Naive thymus-derived CD4-positive, alpha-beta T cell (primary cell): ENCODE results near the gene UBE3B. TPM values are rescaled to one million over a fixed set of nuclear protein-coding genes. Genes with fewer than 3 reads are reported as not detected.

ENCODE experiments used
- ATAC-seq: fragments of 150-1000 bp; cut with Tn5 transposase; 2 replicates; pipeline ENCODE4 v1.10.0; 2021; ENCODE audit warnings: mild to moderate bottlenecking, moderate library complexity
- CTCF ChIA-PET: fragments of 350-600 bp; sonication (Branson Sonifier 250); formaldehyde crosslinking; loops from one replicate; lab custom pipeline; 2021; ENCODE audit warnings: antibody characterized with exemption; lab: Charles Lee
- POLR2A ChIA-PET: fragments of 350-600 bp; sonication (Branson Sonifier 250); formaldehyde crosslinking; loops from one replicate; lab custom pipeline; 2021; ENCODE audit warnings: antibody characterized with exemption, inconsistent platforms; lab: Charles Lee
- DNase-seq, 9 donors: peaks; one replicate each; pipeline versions ENCODE4 v3.0.0 to v3.0.0-alpha.2; 2020 to 2022; ENCODE audit warnings: mixed read lengths in 1 of 9
- H3K27ac ChIP-seq: one replicate; pipeline ENCODE4 v1.7.0; 2013; ENCODE audit warnings: mild to moderate bottlenecking, low read depth, low read length, moderate library complexity
- H3K27me3 ChIP-seq, 2 donors: one replicate each; pipeline ENCODE4 v1.7.0; 2013; ENCODE audit warnings: low read length in 2 of 2, mild to moderate bottlenecking in 2 of 2, moderate library complexity in 2 of 2; ENCODE audit not compliant: control insufficient read depth in 2 of 2, insufficient read depth in 2 of 2
- H3K36me3 ChIP-seq, 3 experiments: 1 replicate in 2 of 3; 2 replicates in 1 of 3; pipeline ENCODE4 v1.7.0; 2013; ENCODE audit warnings: low read length in 3 of 3, mild to moderate bottlenecking in 3 of 3, moderate library complexity in 1 of 3; ENCODE audit not compliant: insufficient read depth in 3 of 3, control insufficient read depth in 2 of 3
- H3K4me1 ChIP-seq, 2 donors: one replicate each; pipeline ENCODE4 v1.7.0; 2013; ENCODE audit warnings: low read length in 2 of 2, mild to moderate bottlenecking in 2 of 2, moderate library complexity in 1 of 2; ENCODE audit not compliant: control insufficient read depth in 2 of 2, insufficient read depth in 2 of 2
- H3K4me3 ChIP-seq: 2 replicates; pipeline ENCODE4 v1.7.0; 2013; ENCODE audit warnings: mild to moderate bottlenecking, low read length
- H3K9me3 ChIP-seq, 3 experiments: 1 replicate in 2 of 3; 2 replicates in 1 of 3; pipeline ENCODE4 v1.7.0; 2013; ENCODE audit warnings: low read length in 3 of 3; ENCODE audit not compliant: control insufficient read depth in 2 of 3
- H3K27ac Mint-ChIP-seq, 9 donors: one replicate each; pipeline ENCODE4 v1.8.0; 2020 to 2022; ENCODE audit warnings: mixed read lengths in 9 of 9, mild to moderate bottlenecking in 8 of 9, moderate library complexity in 5 of 9, inconsistent platforms in 2 of 9
- H3K27me3 Mint-ChIP-seq, 5 donors: one replicate each; pipeline ENCODE4 v1.8.0; 2021 to 2022; ENCODE audit warnings: mixed read lengths in 5 of 5, mild to moderate bottlenecking in 1 of 5
- H3K36me3 Mint-ChIP-seq, 5 donors: one replicate each; pipeline ENCODE4 v1.8.0; 2020 to 2022; ENCODE audit warnings: mixed read lengths in 5 of 5, mild to moderate bottlenecking in 3 of 5, inconsistent platforms in 1 of 5
- H3K4me1 Mint-ChIP-seq, 7 donors: one replicate each; pipeline ENCODE4 v1.8.0; 2020 to 2022; ENCODE audit warnings: mixed read lengths in 7 of 7, mild to moderate bottlenecking in 3 of 7, inconsistent platforms in 1 of 7
- H3K4me3 Mint-ChIP-seq, 10 donors: one replicate each; pipeline ENCODE4 v1.8.0; 2020 to 2022; ENCODE audit warnings: mild to moderate bottlenecking in 10 of 10, mixed read lengths in 10 of 10, moderate library complexity in 6 of 10, inconsistent platforms in 2 of 10
- H3K9me3 Mint-ChIP-seq, 11 donors: one replicate each; pipeline ENCODE4 v1.8.0; 2020 to 2022; ENCODE audit warnings: mixed read lengths in 11 of 11, mild to moderate bottlenecking in 4 of 11, inconsistent platforms in 1 of 11, moderate library complexity in 1 of 11
- intact Hi-C, 2 donors: fragments of 100-400 bp; cut with micrococcal nuclease; formaldehyde crosslinking; loops; one replicate each; pipeline ENCODE4 v1.15.1; 2023
- polyA plus RNA-seq, 2 donors: library from polyadenylated mRNA; unstranded; fragments of 300-500 nt; fragmentation: Illumina TruSeq; gene quantifications; one replicate each; pipeline ENCODE4 v1.2.3, GENCODE V29; 2021
- total RNA-seq, 6 experiments: library from RNA in 5 of 6; stranded (reverse) in 5 of 6; gene quantifications; 1 replicate in 5 of 6; 2 replicates in 1 of 6; pipeline ENCODE4 v1.2.3 and lab custom pipeline; 2021 to 2026

UBE3B gene
- total and polyA plus RNA-seq, 7 experiments from 2014 or later: 20.2 to 62.8 (median 34.9) TPM

- H3K4me3 Mint-ChIP-seq: no peak overlapping the region
- ATAC-seq (no peak), DNase-seq (no peak)
- peaks cover 18 to 60% (median 46%) of the 10 kb centered on the region in 5 donors for H3K36me3 Mint-ChIP-seq
- no peaks in the 10 kb centered on the region for H3K9me3 ChIP-seq
- intact Hi-C loops: no loop called here
- H3K4me1 Mint-ChIP-seq: peaks cover 0 to 11% (median 3%) of the 10 kb centered on the region in 7 donors
- no peak overlapping the region for H3K27ac ChIP-seq
- H3K27me3 Mint-ChIP-seq: no peaks in the 10 kb centered on the region
- peaks cover 0 to 2% (median 0%) of the 10 kb centered on the region in 11 donors for H3K9me3 Mint-ChIP-seq
- H3K36me3 ChIP-seq: peaks cover 7 to 86% (median 20%) of the 10 kb centered on the region in 3 experiments
- H3K4me3 ChIP-seq: no peak overlapping the region
- ChIA-PET POLR2A (interaction anchor here (0.8 kb wide), 1 partner anchor 12 kb away, joined by 3 read pairs; no protein-coding TSS in a partner anchor), CTCF (no interaction called here)
- H3K4me1 ChIP-seq: no peaks in the 10 kb centered on the region
- peak overlapping the region in 1 of 9 donors; percentile 38 for H3K27ac Mint-ChIP-seq
- no peaks in the 10 kb centered on the region for H3K27me3 ChIP-seq
Observed at GRCh38 chr12:109494348-109494881, 17.0 kb downstream of the UBE3B start.

DNA sequence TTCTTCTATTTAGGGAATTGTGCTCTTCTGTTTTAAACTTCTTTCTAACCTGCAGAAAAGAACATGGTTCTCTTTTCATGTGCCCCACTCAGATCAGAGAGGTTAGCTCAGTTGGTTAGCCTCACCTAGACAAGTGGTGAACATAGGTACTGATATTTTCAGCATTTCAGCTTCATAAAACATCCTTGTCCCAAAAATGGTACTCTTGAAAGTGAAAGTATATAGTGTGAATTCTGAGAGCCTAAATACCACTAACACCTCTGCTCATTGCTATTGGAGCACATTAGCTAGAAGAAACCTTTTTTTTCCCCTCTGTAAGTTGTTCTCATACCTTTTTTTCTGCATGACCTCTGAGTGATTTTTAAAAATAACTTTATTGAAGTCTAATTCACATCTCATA, 17.6 kb downstream of the UBE3B start:
- Mint-ChIP-seq H3K27ac (no peak overlapping the region), H3K4me3 (no peak overlapping the region), H3K27me3 (no peaks in the 10 kb centered on the region), H3K36me3 (peaks cover 16 to 56% (median 46%) of the 10 kb centered on the region in 5 donors), H3K9me3 (peaks cover 0 to 2% (median 0%) of the 10 kb centered on the region in 11 donors), H3K4me1 (peaks cover 0 to 11% (median 3%) of the 10 kb centered on the region in 7 donors)
- CTCF ChIA-PET: interaction anchor here (1.1 kb wide), 1 partner anchor 310 kb away, joined by 3 read pairs; no protein-coding TSS in a partner anchor
- H3K36me3 ChIP-seq: peaks cover 7 to 85% (median 19%) of the 10 kb centered on the region in 3 experiments
- H3K27ac ChIP-seq: no peak overlapping the region
- POLR2A ChIA-PET: interaction anchor here (0.8 kb wide), 1 partner anchor 12 kb away, joined by 3 read pairs; no protein-coding TSS in a partner anchor
- intact Hi-C loops: no loop called here
- DNase-seq (no peak), ATAC-seq (peak; percentile 24)
- no peaks in the 10 kb centered on the region for H3K27me3 ChIP-seq
- no peak overlapping the region for H3K4me3 ChIP-seq
- no peaks in the 10 kb centered on the region for H3K9me3 ChIP-seq
- no peaks in the 10 kb centered on the region for H3K4me1 ChIP-seq

DNA sequence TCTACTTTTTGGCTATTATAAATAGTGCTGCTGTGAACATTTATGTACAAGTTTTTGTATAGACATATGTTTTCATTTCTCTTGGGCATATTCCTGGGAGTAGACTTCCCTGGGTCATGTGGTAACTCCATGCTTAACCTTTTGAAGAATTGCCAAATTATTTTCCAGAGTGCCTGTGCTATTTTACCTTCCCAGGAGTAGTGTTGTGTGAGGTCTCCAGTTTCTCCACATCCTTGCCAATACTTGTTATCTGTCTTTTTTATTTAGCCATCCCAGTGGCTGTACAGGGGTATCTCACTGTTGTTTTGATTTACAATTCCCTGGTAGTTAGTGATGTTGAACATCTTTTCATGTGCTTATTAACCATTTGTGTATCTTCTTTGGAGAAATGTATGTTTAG, 18.9 kb downstream of the UBE3B start:
- ATAC-seq (no peak), DNase-seq (no peak)
- no peaks in the 10 kb centered on the region for H3K27me3 ChIP-seq
- POLR2A ChIA-PET: no interaction called here
- Mint-ChIP-seq H3K4me1 (peaks cover 0 to 11% (median 3%) of the 10 kb centered on the region in 7 donors), H3K27me3 (no peaks in the 10 kb centered on the region), H3K4me3 (no peak overlapping the region), H3K9me3 (peaks cover 0 to 2% (median 0%) of the 10 kb centered on the region in 11 donors), H3K27ac (peak overlapping the region in 2 of 9 donors; percentile 7 to 41), H3K36me3 (peaks cover 15 to 60% (median 47%) of the 10 kb centered on the region in 5 donors)
- intact Hi-C loops: no loop called here
- CTCF ChIA-PET: no interaction called here
- no peaks in the 10 kb centered on the region for H3K9me3 ChIP-seq
- no peak overlapping the region for H3K27ac ChIP-seq
- peaks cover 7 to 86% (median 21%) of the 10 kb centered on the region in 3 experiments for H3K36me3 ChIP-seq
- no peaks in the 10 kb centered on the region for H3K4me1 ChIP-seq
- H3K4me3 ChIP-seq: no peak overlapping the region

- POLR2A ChIA-PET: no interaction called here
- no peaks in the 10 kb centered on the region for H3K4me1 ChIP-seq
- intact Hi-C loops: no loop called here
- Mint-ChIP-seq H3K9me3 (peaks cover 0 to 2% (median 0%) of the 10 kb centered on the region in 11 donors), H3K36me3 (peaks cover 15 to 69% (median 44%) of the 10 kb centered on the region in 5 donors), H3K27me3 (no peaks in the 10 kb centered on the region), H3K4me3 (no peak overlapping the region), H3K27ac (no peak overlapping the region), H3K4me1 (peaks cover 0 to 11% (median 3%) of the 10 kb centered on the region in 7 donors)
- CTCF ChIA-PET: no interaction called here
- H3K27ac ChIP-seq: no peak overlapping the region
- no peak for DNase-seq
- H3K27me3 ChIP-seq: no peaks in the 10 kb centered on the region
- H3K9me3 ChIP-seq: no peaks in the 10 kb centered on the region
- H3K4me3 ChIP-seq: no peak overlapping the region
- H3K36me3 ChIP-seq: peaks cover 12 to 89% (median 16%) of the 10 kb centered on the region in 3 experiments
- ATAC-seq: no peak
Observed at GRCh38 chr12:109497675-109498074, 20.2 kb downstream of the UBE3B start.

GRCh38 chr12:109500406-109501185, 23.2 kb downstream of the UBE3B start:
- H3K27me3 Mint-ChIP-seq: no peaks in the 10 kb centered on the region
- Histone ChIP-seq H3K27me3 (no peaks in the 10 kb centered on the region), H3K4me3 (no peak overlapping the region), H3K9me3 (no peaks in the 10 kb centered on the region), H3K36me3 (peaks cover 23 to 91% (median 23%) of the 10 kb centered on the region in 3 experiments), H3K27ac (no peak overlapping the region), H3K4me1 (no peaks in the 10 kb centered on the region)
- peaks cover 0 to 9% (median 0%) of the 10 kb centered on the region in 7 donors for H3K4me1 Mint-ChIP-seq
- H3K36me3 Mint-ChIP-seq: peaks cover 15 to 71% (median 44%) of the 10 kb centered on the region in 5 donors
- intact Hi-C loops: no loop called here
- no peak for DNase-seq
- H3K9me3 Mint-ChIP-seq: peaks cover 0 to 4% (median 0%) of the 10 kb centered on the region in 11 donors
- no peak for ATAC-seq
- ChIA-PET CTCF (interaction anchor here (0.6 to 0.7 kb wide), 2 partner anchors 334 to 1829 kb away, joined by 3 read pairs; no protein-coding TSS in a partner anchor), POLR2A (interaction anchor here (0.8 kb wide), 1 partner anchor 29 kb away, joined by 3 read pairs; no protein-coding TSS in a partner anchor)
- H3K4me3 Mint-ChIP-seq: no peak overlapping the region
- peak overlapping the region in 1 of 9 donors; percentile 30 for H3K27ac Mint-ChIP-seq

GRCh38 chr12:109501299-109501698, 23.9 kb downstream of the UBE3B start:
- peaks cover 0 to 9% (median 0%) of the 10 kb centered on the region in 7 donors for H3K4me1 Mint-ChIP-seq
- H3K9me3 Mint-ChIP-seq: peaks cover 0 to 2% (median 0%) of the 10 kb centered on the region in 11 donors
- no peaks in the 10 kb centered on the region for H3K27me3 Mint-ChIP-seq
- no peak for ATAC-seq
- ChIA-PET CTCF (interaction anchor here (0.6 to 0.7 kb wide), 2 partner anchors 334 to 1829 kb away, joined by 3 read pairs; no protein-coding TSS in a partner anchor), POLR2A (interaction anchor here (0.8 kb wide), 1 partner anchor 30 kb away, joined by 3 read pairs; no protein-coding TSS in a partner anchor)
- no peak for DNase-seq
- Histone ChIP-seq H3K27ac (no peak overlapping the region), H3K27me3 (no peaks in the 10 kb centered on the region), H3K4me3 (no peak overlapping the region), H3K36me3 (peaks cover 23 to 94% (median 23%) of the 10 kb centered on the region in 3 experiments), H3K9me3 (no peaks in the 10 kb centered on the region), H3K4me1 (no peaks in the 10 kb centered on the region)
- no peak overlapping the region for H3K4me3 Mint-ChIP-seq
- H3K27ac Mint-ChIP-seq: peak overlapping the region in 1 of 9 donors; percentile 30
- intact Hi-C loops: no loop called here
- H3K36me3 Mint-ChIP-seq: peaks cover 10 to 66% (median 39%) of the 10 kb centered on the region in 5 donors
